Stimulated activated naive CD8-positive, alpha-beta T cell treated with anti-CD3 and anti-CD28 coated beads, Interleukin-15, Interleukin-2, amounts not matched to agents 100 ng/mL and 50 ng/mL, for 24 hours (primary cell): ENCODE results near the gene AGAP1.

ENCODE experiments used
- H3K27ac Mint-ChIP-seq: one replicate; pipeline ENCODE4 v1.8.0; 2021; ENCODE audit warnings: mild to moderate bottlenecking, mixed read lengths
- H3K27me3 Mint-ChIP-seq: one replicate; pipeline ENCODE4 v1.8.0; 2021; ENCODE audit warnings: mixed read lengths
- H3K36me3 Mint-ChIP-seq: one replicate; pipeline ENCODE4 v1.8.0; 2021; ENCODE audit warnings: low read depth, mixed read lengths
- H3K4me1 Mint-ChIP-seq: one replicate; pipeline ENCODE4 v1.8.0; 2021; ENCODE audit warnings: low read depth, mixed read lengths
- H3K4me3 Mint-ChIP-seq: one replicate; pipeline ENCODE4 v1.8.0; 2021; ENCODE audit warnings: mild to moderate bottlenecking, mixed read lengths
- H3K9me3 Mint-ChIP-seq: one replicate; pipeline ENCODE4 v1.8.0; 2021; ENCODE audit warnings: mixed read lengths

The AGAP1 gene

DNA sequence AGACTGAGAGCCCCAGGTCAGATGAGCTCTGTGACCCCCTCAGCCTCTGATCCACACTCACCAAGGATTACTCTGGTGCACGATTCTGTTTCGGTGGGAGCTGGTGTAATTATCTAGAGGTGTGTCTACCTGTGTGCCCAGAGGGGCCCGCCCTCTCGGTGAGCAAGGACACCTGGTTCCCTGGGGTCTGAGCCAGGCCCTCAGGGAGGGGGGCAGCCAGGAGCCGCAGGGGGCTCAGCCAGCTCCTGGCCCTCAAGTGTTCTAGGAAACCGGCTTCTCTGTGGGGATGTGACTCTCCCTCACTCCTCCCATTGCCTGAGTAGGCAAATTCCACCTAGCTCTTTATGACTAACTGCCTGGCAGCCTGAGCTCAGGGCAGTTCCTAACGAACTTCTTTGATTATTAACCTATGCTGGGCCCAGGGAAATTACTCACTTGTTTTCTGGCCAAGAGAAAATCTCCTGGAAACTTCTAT, 17.4 kb downstream of the AGAP1 start:
- peaks cover 14% of the 10 kb centered on the region for H3K27me3 Mint-ChIP-seq
- no peak overlapping the region for H3K4me3 Mint-ChIP-seq
- peaks cover 6% of the 10 kb centered on the region for H3K9me3 Mint-ChIP-seq
- H3K27ac Mint-ChIP-seq: no peak overlapping the region
- H3K4me1 Mint-ChIP-seq: no peaks in the 10 kb centered on the region
- no peaks in the 10 kb centered on the region for H3K36me3 Mint-ChIP-seq

DNA sequence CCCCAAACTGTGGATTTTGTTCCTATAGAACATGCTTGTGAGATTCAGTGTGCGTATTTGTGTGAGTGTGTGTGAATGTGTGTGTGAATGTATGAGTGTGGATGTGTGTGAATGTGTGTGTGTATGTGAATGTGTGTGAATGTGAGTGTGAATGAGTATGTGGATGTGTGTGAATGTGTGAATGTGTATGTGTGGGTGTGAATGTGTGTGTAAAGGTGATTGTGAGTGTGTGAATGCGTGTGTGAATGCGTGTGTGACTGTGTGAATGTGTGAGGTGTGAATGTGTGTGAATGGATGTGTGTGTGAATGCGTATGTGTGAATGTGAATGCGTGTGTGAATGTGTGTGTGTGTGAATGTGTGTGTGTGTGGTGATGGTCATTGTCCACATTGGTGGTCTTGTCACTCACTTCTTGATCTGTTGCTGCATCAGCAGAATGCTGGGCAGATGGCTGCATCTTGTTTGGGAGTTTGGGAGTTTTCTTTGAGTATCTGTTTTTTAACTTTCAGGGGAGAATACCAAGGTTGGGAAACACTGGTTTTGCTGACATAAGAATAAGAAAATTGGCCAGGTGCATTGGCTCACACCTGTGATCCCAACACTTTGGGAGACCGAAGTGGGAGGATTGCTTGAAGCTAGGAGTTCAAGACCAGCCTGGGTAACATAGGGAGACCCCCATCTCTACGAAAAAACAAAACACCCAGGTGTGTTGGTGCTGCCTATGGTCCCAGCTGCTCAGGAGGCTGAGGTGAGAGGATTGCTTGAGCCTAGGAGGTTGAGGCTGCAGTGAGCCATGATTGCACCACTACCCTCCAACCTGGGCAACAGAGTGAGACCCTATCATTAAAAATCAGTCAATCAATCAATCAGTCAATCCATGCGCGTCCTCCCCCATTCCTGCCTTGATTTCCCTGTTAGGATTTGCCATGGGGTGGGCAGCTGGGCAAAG, 18.2 kb downstream of the AGAP1 start:
- Mint-ChIP-seq H3K36me3 (no peaks in the 10 kb centered on the region), H3K4me1 (no peaks in the 10 kb centered on the region), H3K27ac (no peak overlapping the region), H3K27me3 (peaks cover 14% of the 10 kb centered on the region), H3K9me3 (peaks cover 6% of the 10 kb centered on the region), H3K4me3 (no peak overlapping the region)

- H3K27me3 Mint-ChIP-seq: peaks cover 14% of the 10 kb centered on the region
- H3K4me1 Mint-ChIP-seq: no peaks in the 10 kb centered on the region
- no peak overlapping the region for H3K4me3 Mint-ChIP-seq
- H3K9me3 Mint-ChIP-seq: peaks cover 6% of the 10 kb centered on the region
- H3K36me3 Mint-ChIP-seq: no peaks in the 10 kb centered on the region
- H3K27ac Mint-ChIP-seq: no peak overlapping the region
Observed at GRCh38 chr2:235512699-235513053, 18.8 kb downstream of the AGAP1 start.

DNA sequence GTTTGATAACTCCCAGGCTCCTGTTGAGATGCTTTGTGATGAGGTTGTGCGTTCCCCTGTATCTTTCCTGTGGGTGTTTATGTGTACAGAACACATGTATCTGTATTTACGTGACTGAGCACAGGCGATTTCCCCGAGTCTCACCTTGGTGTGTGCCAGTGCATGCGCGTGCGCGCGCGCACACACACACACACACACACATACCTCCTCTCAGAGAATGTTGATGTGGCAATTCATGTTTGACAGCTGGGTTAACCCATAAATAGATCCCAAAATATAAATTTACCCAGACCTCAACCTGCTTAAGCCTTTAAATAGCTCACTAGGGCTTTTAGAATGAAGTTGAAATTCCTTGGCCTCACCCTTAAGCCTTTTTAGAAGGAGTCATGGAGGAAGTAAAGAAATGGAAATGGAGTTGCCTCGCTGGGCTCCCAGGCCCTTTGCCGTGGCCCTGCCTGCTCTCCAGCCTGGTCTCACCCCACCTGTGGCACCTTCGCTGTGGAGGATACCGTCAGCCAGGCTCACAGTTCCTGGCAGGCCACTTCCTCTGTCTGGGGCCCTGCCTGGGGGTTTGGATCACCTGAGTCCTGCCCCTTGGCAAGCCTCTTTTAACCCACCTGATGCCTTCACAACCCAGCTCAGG, 20.3 kb downstream of the AGAP1 start:
- Mint-ChIP-seq H3K27me3 (peaks cover 10% of the 10 kb centered on the region), H3K9me3 (peaks cover 6% of the 10 kb centered on the region), H3K4me3 (no peak overlapping the region), H3K4me1 (no peaks in the 10 kb centered on the region), H3K36me3 (no peaks in the 10 kb centered on the region), H3K27ac (no peak overlapping the region)

- H3K36me3 Mint-ChIP-seq: no peaks in the 10 kb centered on the region
- H3K9me3 Mint-ChIP-seq: peaks cover 6% of the 10 kb centered on the region
- H3K4me1 Mint-ChIP-seq: no peaks in the 10 kb centered on the region
- H3K27ac Mint-ChIP-seq: no peak overlapping the region
- no peak overlapping the region for H3K4me3 Mint-ChIP-seq
- H3K27me3 Mint-ChIP-seq: peaks cover 7% of the 10 kb centered on the region
Observed at GRCh38 chr2:235514627-235515363, 21.0 kb downstream of the AGAP1 start.

GRCh38 chr2:235515364-235515742, 21.5 kb downstream of the AGAP1 start:
- peaks cover 8% of the 10 kb centered on the region for H3K27me3 Mint-ChIP-seq

GRCh38 chr2:235515821-235516220, 22.0 kb downstream of the AGAP1 start:
- Mint-ChIP-seq H3K27ac (no peak overlapping the region), H3K27me3 (peaks cover 4% of the 10 kb centered on the region), H3K4me1 (no peaks in the 10 kb centered on the region), H3K4me3 (no peak overlapping the region), H3K9me3 (no peaks in the 10 kb centered on the region), H3K36me3 (no peaks in the 10 kb centered on the region)

More at GRCh38 chr2:235515364-235515742, 21.5 kb downstream of the AGAP1 start:
- peaks cover 4% of the 10 kb centered on the region for H3K9me3 Mint-ChIP-seq
- H3K27ac Mint-ChIP-seq: no peak overlapping the region
- no peaks in the 10 kb centered on the region for H3K36me3 Mint-ChIP-seq
- H3K4me1 Mint-ChIP-seq: no peaks in the 10 kb centered on the region
- H3K4me3 Mint-ChIP-seq: no peak overlapping the region

- Mint-ChIP-seq H3K36me3 (no peaks in the 10 kb centered on the region), H3K4me1 (no peaks in the 10 kb centered on the region), H3K27me3 (peaks cover 4% of the 10 kb centered on the region), H3K4me3 (no peak overlapping the region), H3K9me3 (no peaks in the 10 kb centered on the region), H3K27ac (no peak overlapping the region)
Observed at GRCh38 chr2:235516257-235516656, 22.4 kb downstream of the AGAP1 start.

DNA sequence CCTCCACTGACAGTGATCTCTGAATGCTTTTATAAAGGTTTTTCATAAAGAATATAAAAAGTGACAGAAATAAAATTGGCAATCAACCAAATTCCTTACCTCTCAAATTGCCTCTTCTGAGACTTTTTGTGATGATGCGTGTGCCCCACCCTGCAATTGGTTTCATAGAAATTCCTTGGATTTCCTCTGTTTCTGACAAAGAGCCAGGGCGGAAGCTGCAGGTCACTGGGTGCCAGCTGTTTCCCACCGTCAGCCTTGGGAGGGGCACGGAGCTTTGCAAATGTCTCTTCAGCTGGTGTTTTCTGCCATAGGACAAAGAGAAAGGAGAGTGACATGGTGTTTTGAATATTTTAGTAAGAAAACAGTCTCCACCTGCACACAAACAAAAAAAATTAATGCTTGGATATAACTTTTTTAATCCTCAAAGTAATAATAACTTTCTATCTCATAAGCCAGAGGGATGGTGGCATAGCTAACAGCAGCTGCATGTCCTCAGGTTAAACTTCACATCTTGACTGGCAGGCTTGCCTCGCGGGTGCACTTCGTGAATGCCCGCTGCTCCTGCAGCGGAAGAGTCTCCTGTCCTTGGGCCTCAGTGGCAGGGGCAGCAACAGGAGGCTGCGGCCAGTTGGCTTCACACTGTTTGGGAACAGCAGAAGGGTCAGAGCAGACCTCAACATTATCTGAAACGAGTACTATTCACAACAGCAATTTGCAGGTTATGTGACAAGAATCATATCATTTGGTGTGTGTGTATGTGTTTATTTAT, 24.7 kb downstream of the AGAP1 start:
- Mint-ChIP-seq H3K4me3 (no peak overlapping the region), H3K4me1 (no peaks in the 10 kb centered on the region), H3K27me3 (peaks cover 4% of the 10 kb centered on the region), H3K9me3 (no peaks in the 10 kb centered on the region), H3K36me3 (no peaks in the 10 kb centered on the region), H3K27ac (no peak overlapping the region)

DNA sequence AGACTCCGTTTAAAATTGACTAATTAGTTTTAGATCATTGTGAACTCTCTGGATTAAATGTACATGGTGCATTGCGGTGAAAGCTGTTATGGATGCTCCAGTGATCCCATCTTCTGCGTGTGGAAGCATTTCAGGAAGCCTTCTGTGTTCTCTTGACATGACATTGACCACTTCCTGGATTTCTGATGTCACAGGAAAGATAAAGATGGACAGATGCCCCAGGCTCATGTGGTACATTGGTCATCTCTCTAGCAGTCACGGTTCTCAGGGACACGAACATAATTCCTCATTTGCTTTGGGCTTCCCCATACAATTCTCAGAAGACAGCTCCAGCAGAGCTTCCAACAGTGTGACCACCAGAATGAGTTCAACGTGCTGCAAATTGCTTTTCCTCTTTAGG, 26.9 kb downstream of the AGAP1 start:
- H3K36me3 Mint-ChIP-seq: no peaks in the 10 kb centered on the region
- no peak overlapping the region for H3K27ac Mint-ChIP-seq
- no peaks in the 10 kb centered on the region for H3K9me3 Mint-ChIP-seq
- H3K27me3 Mint-ChIP-seq: peaks cover 4% of the 10 kb centered on the region
- H3K4me1 Mint-ChIP-seq: no peaks in the 10 kb centered on the region
- no peak overlapping the region for H3K4me3 Mint-ChIP-seq

DNA sequence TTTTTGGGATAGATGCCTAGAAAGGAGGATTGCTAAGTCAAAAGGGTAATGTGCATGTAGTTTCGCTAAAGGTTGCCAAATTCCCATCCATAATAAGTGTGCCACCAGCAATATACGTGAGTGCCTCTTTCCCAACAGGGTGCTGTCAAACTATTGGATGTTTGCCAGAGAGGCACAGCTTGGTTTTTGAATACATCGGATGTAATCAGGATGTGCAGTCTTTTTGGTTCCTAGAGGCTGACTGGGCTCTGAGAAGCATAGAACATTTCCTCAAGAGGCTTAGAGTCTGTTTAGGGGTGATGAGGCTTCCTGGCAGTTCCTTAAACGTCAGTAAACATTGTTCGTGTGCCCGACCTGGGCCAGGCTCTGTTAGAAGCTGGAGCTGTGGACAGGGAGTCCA, 28.0 kb downstream of the AGAP1 start:
- Mint-ChIP-seq H3K4me3 (no peak overlapping the region), H3K27ac (no peak overlapping the region), H3K4me1 (no peaks in the 10 kb centered on the region), H3K36me3 (no peaks in the 10 kb centered on the region), H3K9me3 (no peaks in the 10 kb centered on the region), H3K27me3 (peaks cover 4% of the 10 kb centered on the region)

DNA sequence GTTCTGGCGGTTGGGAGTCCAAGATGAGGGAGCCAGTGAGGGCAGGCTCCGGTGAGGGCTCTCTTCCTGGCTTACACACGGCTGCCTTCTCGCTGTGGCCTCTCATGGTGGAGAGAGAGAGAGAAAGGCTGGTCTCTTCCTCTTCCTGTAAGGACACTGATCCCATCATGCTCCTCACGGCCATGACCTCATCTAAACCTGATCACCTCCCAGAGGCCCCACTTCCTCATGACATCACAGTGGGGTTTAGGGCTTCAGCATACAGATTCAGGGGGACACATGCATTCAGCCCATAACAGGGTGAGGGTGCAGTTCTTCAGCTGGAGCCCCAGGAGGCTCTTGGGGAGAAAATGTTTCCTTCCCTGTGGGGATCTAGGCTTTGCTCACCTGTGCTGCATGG, 29.2 kb downstream of the AGAP1 start:
- Mint-ChIP-seq H3K36me3 (no peaks in the 10 kb centered on the region), H3K27ac (no peak overlapping the region), H3K9me3 (no peaks in the 10 kb centered on the region), H3K4me3 (no peak overlapping the region), H3K27me3 (peaks cover 4% of the 10 kb centered on the region), H3K4me1 (no peaks in the 10 kb centered on the region)

DNA sequence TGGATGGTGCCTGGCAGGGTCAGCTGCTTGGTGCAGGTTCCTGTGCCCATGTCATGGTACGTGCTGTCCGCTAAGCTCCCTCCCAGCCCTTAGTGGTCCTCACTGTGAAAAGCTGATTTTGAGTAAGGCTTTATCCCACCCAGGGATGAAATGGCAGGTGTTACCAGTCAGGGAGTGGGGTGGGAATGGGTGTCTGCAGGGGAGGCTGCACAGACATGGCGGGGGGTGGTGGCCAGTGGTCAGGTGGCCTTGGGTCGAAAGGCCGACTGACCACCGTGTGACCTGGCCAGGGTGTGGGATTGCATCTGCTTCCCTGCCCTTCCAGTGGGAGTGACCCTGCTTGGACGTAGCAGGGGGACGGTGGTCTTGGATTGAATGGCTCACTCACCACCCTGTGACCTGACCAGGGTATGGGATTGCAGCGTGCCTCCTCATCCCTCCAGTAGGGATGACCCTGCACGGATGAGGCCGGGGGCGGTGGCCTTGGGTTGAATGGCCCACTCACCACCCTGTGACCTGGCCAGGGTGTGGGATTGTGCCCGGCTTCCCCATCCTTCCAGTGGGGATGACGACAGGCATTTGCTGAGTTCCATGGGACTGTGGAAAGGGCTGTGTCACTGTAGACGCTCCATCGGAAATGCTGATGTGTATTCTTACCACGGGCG, 29.8 kb downstream of the AGAP1 start:
- no peaks in the 10 kb centered on the region for H3K4me1 Mint-ChIP-seq
- peaks cover 4% of the 10 kb centered on the region for H3K27me3 Mint-ChIP-seq
- H3K9me3 Mint-ChIP-seq: no peaks in the 10 kb centered on the region
- no peak overlapping the region for H3K4me3 Mint-ChIP-seq
- H3K36me3 Mint-ChIP-seq: no peaks in the 10 kb centered on the region
- H3K27ac Mint-ChIP-seq: no peak overlapping the region

- Mint-ChIP-seq H3K4me3 (no peak overlapping the region), H3K36me3 (no peaks in the 10 kb centered on the region), H3K27me3 (no peaks in the 10 kb centered on the region), H3K27ac (no peak overlapping the region), H3K4me1 (no peaks in the 10 kb centered on the region), H3K9me3 (no peaks in the 10 kb centered on the region)
Observed at GRCh38 chr2:235526166-235526565, 32.3 kb downstream of the AGAP1 start.
